WTC11 (cell line): ENCODE data around the gene ACTRT2. TPM values are rescaled to one million over a fixed set of nuclear protein-coding genes. Genes with fewer than 3 reads are reported as not detected.

Source experiments
- ATAC-seq: fragments of 200-7000 bp; cut with Tn5 transposase; 2 replicates; pipeline ENCODE4 v1.10.0; 2021; ENCODE audit warnings: mild to moderate bottlenecking, moderate library complexity
- CTCF ChIA-PET: fragments of 300-600 bp; sonication (Branson Sonifier 250); formaldehyde crosslinking; loops from one replicate; lab custom pipeline; 2021; ENCODE audit warnings: antibody characterized with exemption; lab: Charles Lee
- POLR2A ChIA-PET: fragments of 350-600 bp; sonication (Branson Sonifier 250); formaldehyde crosslinking; loops from one replicate; lab custom pipeline; 2021; ENCODE audit warnings: antibody characterized with exemption; lab: Charles Lee
- DNase-seq: peaks from one replicate; pipeline ENCODE4 v3.0.0; 2021; ENCODE audit warnings: low spot score
- H3K27ac Mint-ChIP-seq: 2 replicates; pipeline ENCODE4 v1.8.0; 2021; ENCODE audit warnings: mixed read lengths
- H3K27me3 Mint-ChIP-seq: 2 replicates; pipeline ENCODE4 v1.8.0; 2021; ENCODE audit warnings: low read depth, mild to moderate bottlenecking, moderate library complexity, mixed read lengths
- H3K36me3 Mint-ChIP-seq: 2 replicates; pipeline ENCODE4 v1.8.0; 2021; ENCODE audit warnings: mixed read lengths
- H3K4me1 Mint-ChIP-seq: 2 replicates; pipeline ENCODE4 v1.8.0; 2022; ENCODE audit warnings: mixed read lengths
- H3K4me3 Mint-ChIP-seq: 2 replicates; pipeline ENCODE4 v1.8.0; 2021; ENCODE audit warnings: mild to moderate bottlenecking, moderate library complexity, mixed read lengths
- H3K9me3 Mint-ChIP-seq: 2 replicates; pipeline ENCODE4 v1.8.0; 2021; ENCODE audit warnings: mixed read lengths
- AFF4 ChIP-seq: sonication (generic); formaldehyde crosslinking; IDR thresholded peaks from 2 replicates; pipeline ENCODE4 v1.8.1; 2023; ENCODE audit warnings: mild to moderate bottlenecking, missing genetic modification reagents, borderline replicate concordance
- CREB1 ChIP-seq: sonication (generic); formaldehyde crosslinking; IDR thresholded peaks from 2 replicates; pipeline ENCODE4 v1.8.0; 2023; ENCODE audit warnings: mild to moderate bottlenecking, missing genetic modification reagents
- E2F4 ChIP-seq: sonication (generic); formaldehyde crosslinking; IDR thresholded peaks from 2 replicates; pipeline ENCODE4 v1.8.1; 2022; ENCODE audit warnings: low read depth, mild to moderate bottlenecking, moderate library complexity, missing genetic modification reagents, borderline replicate concordance
- ERG ChIP-seq: fragments of 250-450 bp; sonication (Bioruptor Pico); IDR thresholded peaks from 2 replicates; pipeline ENCODE4 v1.8.0; 2021; ENCODE audit warnings: mild to moderate bottlenecking
- FOXK1 ChIP-seq: sonication (generic); formaldehyde crosslinking; IDR thresholded peaks from 2 replicates; pipeline ENCODE4 v1.8.0; 2022; ENCODE audit warnings: mild to moderate bottlenecking, moderate library complexity, missing genetic modification reagents
- IRF1 ChIP-seq: sonication (generic); formaldehyde crosslinking; IDR thresholded peaks from 2 replicates; pipeline ENCODE4 v1.8.0; 2023; ENCODE audit warnings: missing genetic modification reagents
- JAZF1 ChIP-seq: fragments of 250-450 bp; sonication (Bioruptor Pico); IDR thresholded peaks from 2 replicates; pipeline ENCODE4 v1.9.0; 2021; ENCODE audit warnings: moderate library complexity, mild to moderate bottlenecking, inconsistent platforms
- JUN ChIP-seq: sonication (generic); formaldehyde crosslinking; IDR thresholded peaks from 2 replicates; pipeline ENCODE4 v1.8.0; 2023; ENCODE audit warnings: mild to moderate bottlenecking, missing genetic modification reagents
- MAX ChIP-seq: sonication (generic); formaldehyde crosslinking; IDR thresholded peaks from 2 replicates; pipeline ENCODE4 v1.8.0; 2022; ENCODE audit warnings: mild to moderate bottlenecking, missing genetic modification reagents
- MXD4 ChIP-seq: fragments of 250-450 bp; sonication (Bioruptor Pico); IDR thresholded peaks from 2 replicates; pipeline ENCODE4 v1.8.0; 2021; ENCODE audit warnings: mild to moderate bottlenecking, moderate library complexity, borderline replicate concordance
- MYBL2 ChIP-seq: sonication (generic); formaldehyde crosslinking; IDR thresholded peaks from 2 replicates; pipeline ENCODE4 v1.8.1; 2023; ENCODE audit warnings: mild to moderate bottlenecking, moderate library complexity, missing genetic modification reagents
- RORB ChIP-seq: fragments of 250-450 bp; sonication (Bioruptor Pico); IDR thresholded peaks from 2 replicates; pipeline ENCODE4 v1.9.0; 2021; ENCODE audit warnings: mild to moderate bottlenecking
- SMAD4 ChIP-seq: sonication (generic); formaldehyde crosslinking; IDR thresholded peaks from 2 replicates; pipeline ENCODE4 v1.8.0; 2022; ENCODE audit warnings: mild to moderate bottlenecking, missing genetic modification reagents
- SOX15 ChIP-seq: fragments of 250-450 bp; sonication (Bioruptor Pico); IDR thresholded peaks from 2 replicates; pipeline ENCODE4 v1.9.0; 2021; ENCODE audit warnings: mild to moderate bottlenecking
- STAT6 ChIP-seq: sonication (generic); formaldehyde crosslinking; conservative IDR thresholded peaks from 2 replicates; pipeline ENCODE4 v1.8.1; 2023; ENCODE audit warnings: mild to moderate bottlenecking, low read depth, missing genetic modification reagents, moderate library complexity
- USF2 ChIP-seq: sonication (generic); formaldehyde crosslinking; IDR thresholded peaks from 2 replicates; pipeline ENCODE4 v1.8.1; 2023; ENCODE audit warnings: mild to moderate bottlenecking, missing genetic modification reagents, moderate library complexity
- ZNF138 ChIP-seq: sonication (generic); formaldehyde crosslinking; conservative IDR thresholded peaks from 2 replicates; pipeline ENCODE4 v1.8.1; 2022; ENCODE audit warnings: mild to moderate bottlenecking, moderate library complexity, missing genetic modification reagents
- ZNF219 ChIP-seq: sonication (generic); formaldehyde crosslinking; IDR thresholded peaks from 2 replicates; pipeline ENCODE4 v1.8.0; 2023; ENCODE audit warnings: missing genetic modification reagents, mild to moderate bottlenecking, borderline replicate concordance
- total RNA-seq: library from RNA; stranded (reverse); gene quantifications from 3 replicates; pipeline ENCODE4 v1.2.3, GENCODE V29; 2021

The ACTRT2 gene
- total RNA-seq, 1 experiment from 2014 or later, result not detected

- TF ChIP-seq JUN (CRISPR knock-in tag) (no peak), STAT6 (CRISPR knock-in tag) (no peak), MXD4 (CRISPR knock-in tag) (no peak)
These were observed 16.9 kb downstream of the ACTRT2 start (continued) for GRCh38 chr1:3038113-3038551.

- Mint-ChIP-seq H3K36me3 (no peaks in the 10 kb centered on the region), H3K27ac (no peak overlapping the region), H3K27me3 (no peaks in the 10 kb centered on the region), H3K4me1 (no peaks in the 10 kb centered on the region), H3K4me3 (no peak overlapping the region), H3K9me3 (no peaks in the 10 kb centered on the region)
- TF ChIP-seq RORB (no peak), ZNF138 (CRISPR knock-in tag) (no peak), AFF4 (CRISPR knock-in tag) (no peak), SMAD4 (no peak), USF2 (CRISPR knock-in tag) (no peak)
- CTCF ChIA-PET, result interaction anchor here (0.6 to 1.3 kb wide), 2 partner anchors 15 to 319 kb away, joined by 3 to 5 read pairs; no protein-coding TSS in a partner anchor
- DNase-seq (no peak), ATAC-seq (no peak)
- POLR2A ChIA-PET, result no interaction called here
These were observed 17.4 kb downstream of the ACTRT2 start for GRCh38 chr1:3038571-3039181.

- ChIA-PET CTCF (no interaction called here), POLR2A (no interaction called here)
- Mint-ChIP-seq H3K4me3 (no peak overlapping the region), H3K4me1 (no peaks in the 10 kb centered on the region), H3K27me3 (0 out of 2 replicates have a peak, but pooled peaks cover 2% of the 10 kb centered on the region), H3K36me3 (no peaks in the 10 kb centered on the region), H3K9me3 (peaks cover 8% of the 10 kb centered on the region), H3K27ac (no peak overlapping the region)
- ATAC-seq (no peak), DNase-seq (no peak)
- TF ChIP-seq SOX15 (CRISPR knock-in tag) (no peak), FOXK1 (CRISPR knock-in tag) (no peak), MYBL2 (CRISPR knock-in tag) (no peak), IRF1 (CRISPR knock-in tag) (no peak), ERG (CRISPR knock-in tag) (no peak), CREB1 (CRISPR knock-in tag) (no peak), MAX (no peak), ZNF219 (CRISPR knock-in tag) (no peak), E2F4 (CRISPR knock-in tag) (no peak), SMAD4 (no peak), ZNF138 (CRISPR knock-in tag) (no peak), JAZF1 (CRISPR knock-in tag) (no peak)
These were observed 18.7 kb downstream of the ACTRT2 start for GRCh38 chr1:3040004-3040403.
